Measurements from ENCODE around the gene ASAP3.

DNA sequence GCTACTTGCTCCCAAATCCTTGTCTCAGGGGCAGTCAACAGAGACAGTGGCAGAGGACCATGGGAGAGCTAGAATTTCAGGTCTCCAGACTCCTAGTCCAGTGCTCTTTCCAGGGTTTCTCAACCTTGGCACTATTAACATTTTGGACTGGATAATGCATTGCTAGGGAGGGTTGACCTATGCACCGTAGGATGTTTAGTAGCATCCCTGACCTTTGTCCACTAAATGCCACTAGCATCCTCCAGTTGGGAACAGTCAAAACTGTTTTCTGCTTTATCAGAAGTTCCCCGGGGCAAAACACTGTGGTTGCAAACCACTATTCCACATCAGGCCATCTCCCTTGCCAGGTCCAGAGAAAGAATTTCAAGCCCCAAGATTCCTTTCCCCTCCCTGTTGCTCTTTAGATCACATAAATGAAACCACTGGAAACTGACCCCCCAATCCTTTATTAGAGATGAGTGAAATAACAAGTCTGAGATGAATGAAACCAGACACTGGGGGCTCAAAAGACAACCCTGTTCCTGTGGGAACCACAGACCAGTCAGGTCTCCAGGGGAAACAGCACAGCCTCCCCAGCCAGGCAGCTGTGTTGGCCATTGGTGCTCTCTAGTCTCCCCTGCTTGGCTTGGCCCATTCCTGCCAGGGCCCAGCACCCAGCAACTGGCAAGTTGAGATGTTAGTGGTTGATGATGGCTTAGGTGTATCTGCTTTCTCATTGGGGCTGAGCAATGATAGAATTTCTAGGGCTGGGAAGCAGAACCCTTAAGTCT, 55.7 kb downstream of the ASAP3 start:
- TF ChIP-seq, protein P1, sequence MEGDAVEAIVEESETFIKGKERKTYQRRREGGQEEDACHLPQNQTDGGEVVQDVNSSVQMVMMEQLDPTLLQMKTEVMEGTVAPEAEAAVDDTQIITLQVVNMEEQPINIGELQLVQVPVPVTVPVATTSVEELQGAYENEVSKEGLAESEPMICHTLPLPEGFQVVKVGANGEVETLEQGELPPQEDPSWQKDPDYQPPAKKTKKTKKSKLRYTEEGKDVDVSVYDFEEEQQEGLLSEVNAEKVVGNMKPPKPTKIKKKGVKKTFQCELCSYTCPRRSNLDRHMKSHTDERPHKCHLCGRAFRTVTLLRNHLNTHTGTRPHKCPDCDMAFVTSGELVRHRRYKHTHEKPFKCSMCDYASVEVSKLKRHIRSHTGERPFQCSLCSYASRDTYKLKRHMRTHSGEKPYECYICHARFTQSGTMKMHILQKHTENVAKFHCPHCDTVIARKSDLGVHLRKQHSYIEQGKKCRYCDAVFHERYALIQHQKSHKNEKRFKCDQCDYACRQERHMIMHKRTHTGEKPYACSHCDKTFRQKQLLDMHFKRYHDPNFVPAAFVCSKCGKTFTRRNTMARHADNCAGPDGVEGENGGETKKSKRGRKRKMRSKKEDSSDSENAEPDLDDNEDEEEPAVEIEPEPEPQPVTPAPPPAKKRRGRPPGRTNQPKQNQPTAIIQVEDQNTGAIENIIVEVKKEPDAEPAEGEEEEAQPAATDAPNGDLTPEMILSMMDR (IDR thresholded peaks at IDR 0.05; ENCODE audit: low read depth, low read length), result no peak
- no peak for TF ChIP-seq EZH2phosphoT487 (IDR thresholded peaks at IDR 0.05; ENCODE audit: low read depth)
